GM21390 (cell line): Measurements from ENCODE around the gene PPP1R14C.
"Not testable (repeated sequence)": the region's sequence is repeated elsewhere in the genome, so short reads cannot be mapped to it uniquely, and the experiment has no call there.

ENCODE experiments used
- ATAC-seq: cut with Tn5 transposase; IDR thresholded peaks from one replicate; pipeline ENCODE4 v1.9.1; 2021; ENCODE audit not compliant: unreplicated experiment

Gene PPP1R14C

DNA sequence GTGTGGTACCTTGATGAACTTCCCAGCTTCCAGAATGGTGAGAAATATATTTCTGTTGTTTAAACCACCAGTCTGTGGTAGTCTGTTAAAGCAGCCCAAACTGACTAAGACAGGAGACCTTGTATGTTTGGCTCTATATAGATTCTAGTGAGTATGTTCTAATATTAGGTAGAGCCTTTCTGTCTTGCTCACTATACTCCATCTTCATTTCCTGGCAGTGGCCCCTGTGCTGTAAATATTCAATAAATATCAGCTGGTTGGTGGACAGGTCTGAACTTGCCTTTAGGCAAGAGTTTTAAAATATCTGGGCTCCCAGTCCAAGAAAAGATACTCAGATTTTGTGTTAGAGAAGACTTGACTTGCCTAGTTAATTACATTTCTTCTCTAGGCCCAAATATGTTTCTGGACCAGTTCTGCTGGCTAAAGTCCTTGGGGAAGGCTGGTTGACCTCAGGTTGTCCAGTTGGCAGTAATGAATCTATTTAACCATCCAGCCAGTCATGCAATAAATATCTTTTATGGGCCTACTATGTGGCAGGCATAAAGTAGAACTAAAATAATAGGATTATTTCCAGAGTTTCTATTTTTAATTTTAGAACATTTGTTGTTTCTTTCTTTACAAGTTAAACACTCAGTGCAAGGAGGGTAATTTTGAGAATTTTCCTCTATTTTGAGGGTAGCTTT, 22.3 kb downstream of the PPP1R14C start:
- ATAC-seq: no peak

DNA sequence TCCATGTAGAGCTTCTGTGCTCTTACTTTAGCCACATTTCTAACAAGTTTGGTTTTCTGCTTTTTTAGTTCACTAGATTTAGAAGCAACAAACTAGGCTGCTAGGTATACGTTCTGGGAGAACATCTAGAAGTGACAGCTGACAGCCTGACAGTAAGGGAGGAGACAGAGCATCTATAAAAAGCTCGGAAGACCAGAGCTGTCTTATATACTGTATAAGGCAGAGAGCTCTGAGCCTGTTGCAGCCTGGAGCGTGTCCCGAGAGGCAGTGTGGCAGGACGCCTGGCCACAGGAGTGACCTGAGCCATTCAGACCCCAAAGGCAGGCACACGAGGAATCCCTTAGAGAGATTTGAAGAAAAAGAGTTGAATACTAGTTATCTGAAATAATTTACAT, 24.6 kb downstream of the PPP1R14C start:
- ATAC-seq: no peak

GRCh38 chr6:150169181-150169580, 26.3 kb downstream of the PPP1R14C start:
- ATAC-seq: no peak

DNA sequence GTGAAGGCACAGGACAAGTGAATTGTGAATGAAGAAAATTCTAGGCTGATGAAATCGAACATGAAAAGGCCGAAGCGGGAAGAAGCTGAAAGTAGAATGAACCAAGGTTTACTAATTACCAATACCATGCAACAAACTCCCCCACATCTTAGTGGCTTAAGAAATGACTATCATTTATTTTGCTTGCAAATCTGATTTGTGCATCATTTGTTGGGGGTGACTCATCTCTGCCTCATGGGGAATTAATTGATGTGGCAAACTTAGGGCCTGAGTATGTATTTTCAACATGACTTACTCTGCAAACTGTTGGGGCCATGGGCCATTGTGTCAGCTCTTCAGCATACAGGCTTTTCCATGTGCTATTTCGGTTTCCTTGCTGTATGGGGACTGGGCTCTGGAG, 26.8 kb downstream of the PPP1R14C start:
- ATAC-seq: no peak

DNA sequence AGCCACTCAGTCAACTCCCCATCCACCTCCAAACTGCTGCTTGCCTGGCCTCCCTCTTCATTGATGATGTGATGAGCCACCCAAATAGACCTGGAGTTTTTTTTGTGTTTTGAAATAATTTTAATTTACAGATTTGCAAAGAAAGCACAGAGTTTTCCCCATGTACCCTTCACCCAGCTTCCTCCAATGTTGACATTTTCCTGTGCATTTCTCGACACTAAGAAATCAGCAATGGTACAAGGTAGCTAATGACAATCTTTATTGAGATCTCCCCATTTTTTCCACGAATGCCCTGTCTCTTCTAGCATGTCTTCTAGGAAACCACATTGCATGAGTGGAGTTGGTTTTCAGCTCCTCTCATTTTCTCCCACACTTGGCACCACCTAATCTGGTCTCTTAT, 30.1 kb downstream of the PPP1R14C start:
- ATAC-seq: no peak

GRCh38 chr6:150175586-150176151, 32.8 kb downstream of the PPP1R14C start:
- ATAC-seq: no peak

GRCh38 chr6:150176152-150176551, 33.3 kb downstream of the PPP1R14C start:
- no peak for ATAC-seq

DNA sequence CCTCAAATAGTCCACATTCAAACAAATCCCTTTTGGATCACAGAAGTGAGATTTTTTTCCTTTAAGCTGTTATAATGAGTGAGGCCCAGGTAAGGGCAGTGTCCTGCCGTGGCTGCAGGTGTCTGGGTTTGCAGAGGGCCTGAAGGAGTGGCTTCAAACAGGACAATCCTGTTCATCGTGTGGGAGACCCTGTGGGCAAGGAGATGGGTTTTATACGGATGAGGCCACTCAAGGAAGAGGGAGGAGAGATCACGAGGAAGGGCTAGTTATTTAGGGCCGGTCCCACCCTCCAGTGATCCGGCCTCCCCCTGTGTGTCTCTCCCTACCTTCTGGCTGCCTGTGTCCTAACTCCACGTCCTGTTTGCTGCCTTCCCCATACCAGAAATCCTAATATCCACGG, 33.8 kb downstream of the PPP1R14C start:
- no peak for ATAC-seq

DNA sequence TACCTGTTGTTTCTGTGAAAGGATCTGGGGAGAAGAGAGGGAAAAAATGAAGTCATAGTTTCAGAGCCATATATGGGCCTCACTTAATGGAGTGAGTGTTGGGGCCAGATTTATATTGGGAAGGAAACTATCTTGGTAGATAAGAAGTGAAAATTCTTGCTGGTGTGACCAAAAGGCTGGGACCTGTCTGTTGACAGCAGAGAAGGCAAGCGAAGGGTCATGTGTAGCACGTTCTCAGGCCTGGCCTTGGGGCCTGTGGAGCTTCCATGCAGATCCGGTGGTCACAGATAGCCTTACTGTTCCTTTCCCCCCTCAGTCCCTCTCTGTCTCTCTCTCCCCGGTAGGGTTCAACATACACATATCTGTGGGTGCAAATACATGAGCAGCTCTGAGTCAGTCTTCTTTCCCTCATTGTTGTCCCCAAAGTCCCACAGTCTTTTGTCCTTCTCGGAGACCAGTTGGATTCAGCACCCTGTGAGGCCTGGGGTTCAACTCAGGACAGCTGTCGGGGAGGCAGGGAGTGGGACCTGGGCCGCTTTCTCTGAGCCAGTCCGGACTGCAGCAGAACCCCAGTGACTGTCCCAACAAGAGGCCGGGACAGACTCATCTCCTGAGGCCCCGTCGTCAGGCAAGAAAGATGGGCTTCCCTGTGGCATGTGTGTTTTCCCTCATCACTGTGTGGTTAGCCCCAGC, 34.6 kb downstream of the PPP1R14C start:
- no peak for ATAC-seq

- ATAC-seq: no peak
These were observed 35.2 kb downstream of the PPP1R14C start for GRCh38 chr6:150177952-150178520.

- no peak for ATAC-seq
These were observed 36.2 kb downstream of the PPP1R14C start for GRCh38 chr6:150179030-150179429.

GRCh38 chr6:150179907-150180424, 37.1 kb downstream of the PPP1R14C start:
- ATAC-seq: not testable (repeated sequence)

GRCh38 chr6:150180517-150180916, 37.7 kb downstream of the PPP1R14C start:
- no peak for ATAC-seq

- ATAC-seq: no peak
These were observed 39.7 kb downstream of the PPP1R14C start for GRCh38 chr6:150182460-150183078.

DNA sequence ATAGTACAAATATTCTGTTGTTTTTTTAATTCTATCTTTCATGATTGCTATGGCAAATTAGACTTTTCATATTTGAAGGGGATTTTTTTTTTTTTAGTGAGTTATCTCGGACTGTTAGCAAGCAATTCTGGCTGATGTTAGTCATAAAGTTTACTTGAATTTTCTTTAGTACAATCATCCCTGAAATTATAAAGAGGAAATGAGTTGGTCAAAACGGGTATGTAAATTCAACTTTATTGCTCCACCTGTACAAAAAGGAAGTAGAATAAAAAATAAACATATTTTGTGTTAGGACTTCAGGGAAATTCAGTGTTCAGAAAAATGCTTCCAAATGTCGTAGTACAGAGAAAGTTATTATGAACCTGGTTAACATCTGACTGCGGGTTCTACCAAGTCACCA, 40.3 kb downstream of the PPP1R14C start:
- no peak for ATAC-seq

- no peak for ATAC-seq
These were observed 41.1 kb downstream of the PPP1R14C start for GRCh38 chr6:150183966-150184365.

- no peak for ATAC-seq
These were observed 42.2 kb downstream of the PPP1R14C start for GRCh38 chr6:150184850-150185731.

DNA sequence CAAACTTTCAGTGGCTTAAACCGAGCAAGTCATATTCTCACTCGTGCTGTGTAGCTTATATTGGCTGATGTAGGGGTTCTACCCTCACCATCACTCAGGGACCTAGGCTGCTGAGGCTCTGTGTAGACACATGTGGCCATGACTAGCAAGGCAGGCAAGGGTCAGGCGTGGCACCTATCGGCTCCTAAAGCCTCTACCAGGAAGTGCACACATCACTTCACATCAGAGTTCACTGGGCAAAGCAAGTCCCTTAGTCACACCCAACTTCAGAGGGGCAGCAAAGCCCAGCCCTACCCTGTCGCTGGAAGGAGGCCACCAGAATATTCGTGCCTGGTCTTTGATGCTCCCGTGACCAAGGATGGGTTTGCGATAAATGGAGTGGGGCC, 42.9 kb downstream of the PPP1R14C start:
- ATAC-seq: no peak

GRCh38 chr6:150186129-150186898, 43.5 kb downstream of the PPP1R14C start:
- ATAC-seq: no peak

GRCh38 chr6:150187433-150187832, 44.6 kb downstream of the PPP1R14C start:
- ATAC-seq: not testable (repeated sequence)
